ES-I3 (cell line): ENCODE measurements around the gene ACTG1.

Experiments used
- H3K36me3 ChIP-seq: 2 replicates; pipeline ENCODE4 v1.6.1; 2013; ENCODE audit warnings: mild to moderate bottlenecking, low read length, control low read depth, moderate library complexity; ENCODE audit not compliant: insufficient read depth
- H3K4me1 ChIP-seq: 2 replicates; pipeline ENCODE4 v1.6.1; 2013; ENCODE audit warnings: mild to moderate bottlenecking, control low read depth, low read length; ENCODE audit not compliant: insufficient read depth
- H3K9ac ChIP-seq: 2 replicates; pipeline ENCODE4 v1.6.1; 2013; ENCODE audit warnings: low read depth, mild to moderate bottlenecking, low read length, moderate library complexity
- H3K9me3 ChIP-seq: 2 replicates; pipeline ENCODE4 v1.6.1; 2013; ENCODE audit warnings: mild to moderate bottlenecking, low read length, moderate library complexity; ENCODE audit not compliant: control insufficient read depth, insufficient read depth

The ACTG1 gene

GRCh38 chr17:81550830-81551457 lies 38.3 kb upstream of the ACTG1 start:
- Histone ChIP-seq H3K9me3 (no peaks in the 10 kb centered on the region), H3K4me1 (peaks cover 6% of the 10 kb centered on the region; the same call in 1 of the 2 replicates), H3K36me3 (peaks cover 8% of the 10 kb centered on the region), H3K9ac (peak overlapping the region; percentile 89)

GRCh38 chr17:81550285-81550684 lies 37.7 kb upstream of the ACTG1 start:
- Histone ChIP-seq H3K9me3 (no peaks in the 10 kb centered on the region), H3K36me3 (peaks cover 8% of the 10 kb centered on the region), H3K9ac (no peak overlapping the region), H3K4me1 (peaks cover 6% of the 10 kb centered on the region; the same call in 1 of the 2 replicates)

DNA sequence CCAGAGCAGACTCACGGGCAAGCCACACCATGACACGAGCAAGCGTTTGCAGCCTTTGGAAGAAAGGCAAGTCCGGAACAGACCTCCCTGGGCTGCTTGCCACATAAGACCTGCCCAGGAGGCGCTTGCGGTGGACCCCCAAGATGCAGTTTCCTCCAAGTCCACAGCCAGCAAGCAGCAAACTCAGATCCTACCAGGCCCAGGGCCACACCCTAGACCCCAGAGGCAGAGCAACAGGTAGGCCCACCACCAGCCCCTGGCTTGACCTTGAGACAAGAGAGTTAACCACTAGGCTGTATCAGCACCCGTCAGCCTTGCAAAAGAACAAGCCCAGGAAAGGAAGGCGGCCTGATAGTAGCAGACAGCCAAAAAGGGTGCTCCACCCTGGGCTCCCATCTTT lies 37.2 kb upstream of the ACTG1 start:
- H3K9ac ChIP-seq = no peak overlapping the region
- peaks cover 6% of the 10 kb centered on the region; the same call in 1 of the 2 replicates for H3K4me1 ChIP-seq
- no peaks in the 10 kb centered on the region for H3K9me3 ChIP-seq
- H3K36me3 ChIP-seq = peaks cover 8% of the 10 kb centered on the region

- H3K9me3 ChIP-seq = no peaks in the 10 kb centered on the region
- H3K36me3 ChIP-seq = peaks cover 8% of the 10 kb centered on the region
- peaks cover 4% of the 10 kb centered on the region; the same call in 1 of the 2 replicates for H3K4me1 ChIP-seq
- no peak overlapping the region for H3K9ac ChIP-seq
Measured at GRCh38 chr17:81549031-81549557, 36.5 kb upstream of the ACTG1 start.

GRCh38 chr17:81547614-81547982 lies 35.0 kb upstream of the ACTG1 start:
- Histone ChIP-seq H3K36me3 (peaks cover 13% of the 10 kb centered on the region), H3K9me3 (no peaks in the 10 kb centered on the region), H3K9ac (no peak overlapping the region), H3K4me1 (no peaks in the 10 kb centered on the region; the same call in 1 of the 2 replicates)

- peaks cover 13% of the 10 kb centered on the region for H3K36me3 ChIP-seq
- no peaks in the 10 kb centered on the region; the same call in 1 of the 2 replicates for H3K4me1 ChIP-seq
- no peaks in the 10 kb centered on the region for H3K9me3 ChIP-seq
- H3K9ac ChIP-seq = no peak overlapping the region
Measured at GRCh38 chr17:81546906-81547613, 34.5 kb upstream of the ACTG1 start.

DNA sequence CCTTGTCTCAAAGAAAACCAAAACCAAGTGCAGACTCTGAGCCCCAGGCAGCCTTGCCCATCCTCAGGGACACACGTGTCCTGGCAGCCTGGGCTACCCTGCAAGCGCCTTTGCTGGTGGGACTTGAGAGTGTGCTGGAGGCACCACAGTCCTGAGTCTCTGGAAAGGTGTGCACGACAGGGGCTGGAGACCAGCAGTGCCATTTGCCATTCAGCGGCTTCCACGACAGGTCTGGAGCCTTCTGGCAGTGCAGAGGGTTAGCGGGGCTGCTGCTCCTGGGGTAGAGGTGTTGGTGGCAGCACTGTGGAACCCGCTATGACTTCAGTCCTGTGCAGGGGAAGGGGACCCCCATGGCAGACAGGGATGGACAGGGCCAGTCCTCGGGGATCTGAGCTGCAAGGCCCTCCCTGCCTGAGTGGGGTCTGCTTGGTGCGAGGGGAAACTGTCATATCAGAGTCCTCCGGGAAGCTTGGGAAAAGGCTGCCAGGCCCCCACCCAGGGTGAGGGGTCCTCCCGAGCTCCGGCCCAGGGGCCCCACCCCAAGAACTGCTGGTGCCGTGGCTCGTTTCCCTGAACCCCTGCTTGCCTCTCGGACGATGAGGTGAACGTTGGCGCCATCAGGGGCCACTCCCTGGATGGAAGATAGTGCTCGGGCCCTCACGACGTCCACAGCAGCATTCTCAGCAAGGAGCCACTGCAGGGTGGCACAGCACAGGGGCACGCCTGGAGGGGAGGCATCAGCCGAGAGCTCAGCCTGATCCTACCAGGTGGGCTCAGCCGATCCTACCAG lies 32.8 kb upstream of the ACTG1 start:
- H3K36me3 ChIP-seq = peaks cover 13% of the 10 kb centered on the region
- no peak overlapping the region for H3K9ac ChIP-seq
- H3K9me3 ChIP-seq = no peaks in the 10 kb centered on the region
- H3K4me1 ChIP-seq = no peaks in the 10 kb centered on the region

DNA sequence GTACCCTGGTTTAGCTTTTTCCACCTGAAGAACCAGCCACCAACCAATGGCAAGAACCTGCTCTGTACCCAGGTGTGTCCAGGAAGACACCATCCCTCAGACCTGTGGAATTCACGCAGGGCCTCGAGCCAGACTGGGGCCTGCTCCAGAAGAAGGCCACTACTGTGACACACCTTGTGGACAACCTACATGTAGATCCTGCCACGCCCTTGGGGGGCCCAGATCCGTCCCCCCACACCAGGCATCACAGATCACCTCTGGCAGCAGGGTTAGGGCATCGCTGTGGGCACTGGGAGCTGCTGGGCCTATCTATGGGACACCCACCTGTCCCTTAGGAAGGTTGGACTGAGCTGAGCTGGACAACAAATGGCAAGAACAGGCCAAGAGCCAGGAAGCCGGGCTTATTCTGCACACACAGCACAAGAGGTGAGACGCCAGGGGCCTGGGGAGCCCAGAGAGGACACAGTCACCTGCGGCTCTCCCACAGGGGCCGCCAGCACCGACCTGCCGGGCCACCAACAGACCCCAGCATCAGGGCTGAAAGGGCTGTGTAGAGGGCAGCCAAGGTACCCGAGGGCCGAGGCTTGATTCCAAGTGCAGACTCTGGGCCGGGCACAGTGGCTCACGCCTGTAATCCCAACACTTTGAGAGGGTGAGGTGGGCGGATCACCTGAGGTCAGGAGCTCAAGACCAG lies 31.8 kb upstream of the ACTG1 start:
- Histone ChIP-seq H3K4me1 (no peaks in the 10 kb centered on the region), H3K9me3 (no peaks in the 10 kb centered on the region), H3K9ac (no peak overlapping the region), H3K36me3 (peaks cover 11% of the 10 kb centered on the region)

DNA sequence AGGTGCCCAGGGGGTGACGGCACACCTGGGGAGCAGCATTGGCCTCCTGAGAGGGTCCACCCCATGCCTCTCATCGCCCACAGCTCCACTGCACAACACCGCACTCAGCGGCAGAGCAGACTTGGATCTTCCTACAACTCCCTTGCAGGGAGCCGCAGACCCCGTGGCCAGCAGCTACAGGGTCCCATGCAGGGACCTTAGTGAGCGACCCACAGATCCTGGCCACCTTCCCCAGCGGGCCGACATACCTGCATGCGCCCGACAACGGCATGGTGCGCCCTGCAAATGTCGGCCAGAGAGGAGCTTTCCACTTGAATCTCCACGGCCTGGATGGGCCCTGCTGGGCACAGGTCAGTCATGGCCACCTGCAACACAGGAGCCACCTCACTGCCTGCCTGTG lies 31.2 kb upstream of the ACTG1 start:
- H3K4me1 ChIP-seq = no peaks in the 10 kb centered on the region

GRCh38 chr17:81543339-81543675 lies 30.7 kb upstream of the ACTG1 start:
- Histone ChIP-seq H3K9me3 (no peaks in the 10 kb centered on the region), H3K9ac (no peak overlapping the region)

More for the DNA sequence above, 31.2 kb upstream of the ACTG1 start:
- Histone ChIP-seq H3K9ac (no peak overlapping the region), H3K9me3 (no peaks in the 10 kb centered on the region), H3K36me3 (peaks cover 6% of the 10 kb centered on the region)

GRCh38 chr17:81542431-81543338 lies 30.1 kb upstream of the ACTG1 start:
- no peaks in the 10 kb centered on the region for H3K9me3 ChIP-seq
- peaks cover 6% of the 10 kb centered on the region for H3K36me3 ChIP-seq
- H3K4me1 ChIP-seq = no peaks in the 10 kb centered on the region; the same call in 1 of the 2 replicates
- no peak overlapping the region for H3K9ac ChIP-seq

More at GRCh38 chr17:81543339-81543675, 30.7 kb upstream of the ACTG1 start:
- Histone ChIP-seq H3K36me3 (peaks cover 6% of the 10 kb centered on the region), H3K4me1 (no peaks in the 10 kb centered on the region)

DNA sequence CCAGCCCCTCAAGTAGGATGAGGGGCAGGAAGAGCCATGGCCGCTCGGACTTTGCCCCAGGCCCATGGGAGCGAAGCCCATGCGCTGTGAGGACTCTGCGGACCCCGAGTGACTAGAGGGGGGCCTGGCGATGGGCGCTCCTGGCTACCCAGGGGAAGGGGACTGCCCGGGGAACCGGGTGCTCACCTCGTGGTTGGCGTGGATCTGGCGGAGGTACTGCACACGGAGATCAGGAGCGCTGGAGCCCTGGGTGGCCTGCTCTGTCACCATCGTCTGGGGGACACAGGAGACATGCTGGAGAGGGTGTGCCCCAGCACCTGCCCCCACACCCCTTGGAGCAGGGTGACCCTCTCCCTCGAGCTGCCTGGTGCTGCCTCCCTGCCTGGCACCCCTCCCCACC lies 28.5 kb upstream of the ACTG1 start:
- H3K4me1 ChIP-seq = no peaks in the 10 kb centered on the region; the same call in 1 of the 2 replicates
- peaks cover 6% of the 10 kb centered on the region for H3K36me3 ChIP-seq
- H3K9ac ChIP-seq = no peak overlapping the region
- H3K9me3 ChIP-seq = no peaks in the 10 kb centered on the region

DNA sequence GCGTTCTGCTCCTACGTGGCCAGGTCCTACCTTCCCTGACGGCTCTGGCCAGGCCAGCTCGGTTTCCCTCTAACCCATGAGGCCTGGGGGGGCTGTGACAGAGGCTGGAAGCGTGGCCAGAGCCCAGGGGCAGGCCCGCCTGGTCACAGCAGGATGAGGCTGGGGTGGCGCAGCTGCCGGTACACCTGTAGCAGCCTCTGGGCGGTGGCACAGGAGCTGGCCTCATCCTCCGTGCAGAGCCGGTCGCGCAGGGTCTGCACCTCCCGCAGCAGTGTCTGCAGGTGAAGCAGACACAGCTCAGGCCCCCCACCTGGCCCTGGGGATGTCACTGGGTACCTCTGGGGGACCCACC lies 28.1 kb upstream of the ACTG1 start:
- no peaks in the 10 kb centered on the region for H3K9me3 ChIP-seq
- no peaks in the 10 kb centered on the region; the same call in 1 of the 2 replicates for H3K4me1 ChIP-seq
- no peak overlapping the region for H3K9ac ChIP-seq
- peaks cover 6% of the 10 kb centered on the region for H3K36me3 ChIP-seq
